ENCODE data around the gene RPS27L. TPM values are rescaled to one million over a fixed set of nuclear protein-coding genes. Genes with fewer than 3 reads are reported as not detected.

The RPS27L gene
- total and polyA plus RNA-seq, 2 donors (not counting 1 experiment from before 2014, with no cell fraction given): 21.6 to 50.9 TPM

DNA sequence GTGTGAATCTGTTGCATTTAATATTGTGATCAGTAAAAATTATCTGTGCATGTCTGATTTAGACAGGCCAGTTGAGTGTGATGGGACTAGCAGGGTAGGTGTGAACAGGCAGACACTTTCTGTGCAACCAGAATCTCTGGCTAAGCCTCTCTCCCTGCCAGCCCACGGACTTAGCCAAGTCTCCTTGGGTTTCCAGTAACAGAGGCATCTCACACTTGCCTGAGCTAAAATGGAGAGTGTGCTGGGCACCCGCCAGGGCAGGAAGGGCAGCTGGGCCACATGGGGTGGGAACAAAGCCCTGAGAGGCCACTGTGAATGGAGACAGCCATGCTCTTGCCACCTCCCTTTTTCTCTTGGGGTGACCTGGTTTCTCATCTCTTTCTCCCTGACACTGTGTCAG is 12.5 kb upstream of the RPS27L start:
- H3K4me1 ChIP-seq (ENCODE audit: control insufficient read depth in 2 of 2, insufficient read depth in 2 of 2, low read length in 2 of 2): no peaks in the 10 kb centered on the region
- no peaks in the 10 kb centered on the region for H3K27me3 Mint-ChIP-seq
- H3K9me3 ChIP-seq (ENCODE audit: control extremely low read depth in 1 of 3, control insufficient read depth in 2 of 3, insufficient read depth in 1 of 3, low read length in 2 of 3): no peaks in the 10 kb centered on the region
- H3K27ac Mint-ChIP-seq: no peak overlapping the region
- DNase-seq (no peak), ATAC-seq (ENCODE audit: low read depth) (no peak)
- H3K4me3 Mint-ChIP-seq: no peak overlapping the region
- CTCF ChIA-PET: no interaction called here
- H3K79me2 ChIP-seq (ENCODE audit: control insufficient read depth, insufficient read depth, low read length): no peaks in the 10 kb centered on the region
- no peaks in the 10 kb centered on the region for H3K4me1 Mint-ChIP-seq
- no peak for TF ChIP-seq EZH2 (IDR thresholded peaks at IDR 0.05; ENCODE audit: borderline replicate concordance, insufficient read depth, low read depth, low read length, poor library complexity, severe bottlenecking)
- TF ChIP-seq, protein P1, sequence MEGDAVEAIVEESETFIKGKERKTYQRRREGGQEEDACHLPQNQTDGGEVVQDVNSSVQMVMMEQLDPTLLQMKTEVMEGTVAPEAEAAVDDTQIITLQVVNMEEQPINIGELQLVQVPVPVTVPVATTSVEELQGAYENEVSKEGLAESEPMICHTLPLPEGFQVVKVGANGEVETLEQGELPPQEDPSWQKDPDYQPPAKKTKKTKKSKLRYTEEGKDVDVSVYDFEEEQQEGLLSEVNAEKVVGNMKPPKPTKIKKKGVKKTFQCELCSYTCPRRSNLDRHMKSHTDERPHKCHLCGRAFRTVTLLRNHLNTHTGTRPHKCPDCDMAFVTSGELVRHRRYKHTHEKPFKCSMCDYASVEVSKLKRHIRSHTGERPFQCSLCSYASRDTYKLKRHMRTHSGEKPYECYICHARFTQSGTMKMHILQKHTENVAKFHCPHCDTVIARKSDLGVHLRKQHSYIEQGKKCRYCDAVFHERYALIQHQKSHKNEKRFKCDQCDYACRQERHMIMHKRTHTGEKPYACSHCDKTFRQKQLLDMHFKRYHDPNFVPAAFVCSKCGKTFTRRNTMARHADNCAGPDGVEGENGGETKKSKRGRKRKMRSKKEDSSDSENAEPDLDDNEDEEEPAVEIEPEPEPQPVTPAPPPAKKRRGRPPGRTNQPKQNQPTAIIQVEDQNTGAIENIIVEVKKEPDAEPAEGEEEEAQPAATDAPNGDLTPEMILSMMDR (IDR thresholded peaks at IDR 0.05): no peak
- POLR2A ChIA-PET: no interaction called here
- 100% methylated on average over 1 of the region's 2 CpGs for WGBS (ENCODE audit: insufficient coverage)
- no peaks in the 10 kb centered on the region for H3K27me3 ChIP-seq (replicated peaks in 1 of 4; ENCODE audit: control extremely low read depth in 1 of 4, control insufficient read depth in 3 of 4, insufficient read depth in 4 of 4, low read length in 3 of 4)
- H3K9me3 Mint-ChIP-seq (ENCODE audit: insufficient read depth): no peaks in the 10 kb centered on the region
- H3K9ac ChIP-seq (ENCODE audit: low read length): no peak overlapping the region
- no peak overlapping the region for H2AFZ ChIP-seq (ENCODE audit: insufficient read depth, low read depth, low read length, poor library complexity, severe bottlenecking)
- H3K4me2 ChIP-seq (replicated peaks; ENCODE audit: low read depth, low read length, poor library complexity, severe bottlenecking): no peak overlapping the region
- H4K20me1 ChIP-seq (ENCODE audit: control insufficient read depth, insufficient read depth, low read length, poor library complexity, severe bottlenecking): no peaks in the 10 kb centered on the region
- H3K4me3 ChIP-seq (ENCODE audit: control extremely low read depth in 1 of 5, extremely low read depth in 1 of 5, insufficient read depth in 1 of 5, low read depth in 2 of 5, low read length in 4 of 5): no peak overlapping the region
- intact Hi-C loops (cut with micrococcal nuclease): no loop called here
- no peaks in the 10 kb centered on the region for H3K36me3 ChIP-seq (replicated peaks in 1 of 2; ENCODE audit: control extremely low read depth in 1 of 2, control insufficient read depth in 1 of 2, extremely low read depth in 1 of 2, insufficient read depth in 2 of 2, low read length in 1 of 2)
- H3K27ac ChIP-seq (ENCODE audit: low read length in 2 of 2): no peak overlapping the region

DNA sequence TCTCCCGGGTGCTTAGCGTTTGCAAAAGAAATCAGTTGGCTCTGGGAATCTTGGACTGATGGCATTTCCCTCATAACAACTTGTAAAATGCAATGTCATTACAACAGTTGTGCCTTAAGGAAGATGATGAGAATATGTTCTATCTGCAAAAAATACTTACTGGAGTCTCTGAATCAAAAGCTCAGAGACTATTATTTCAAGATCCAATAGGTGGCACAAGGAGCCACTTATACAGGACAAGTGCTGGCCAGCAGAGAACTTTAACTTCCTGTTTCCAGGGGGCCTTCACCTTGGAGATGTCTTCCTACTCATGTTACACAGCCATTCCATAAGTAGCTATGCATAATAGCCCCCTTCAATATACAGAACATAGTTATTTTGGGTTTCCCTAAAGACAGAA is 8.9 kb upstream of the RPS27L start:
- POLR2A ChIA-PET: interaction anchor here (0.6 kb wide), 1 partner anchor 363 kb away, joined by 4 read pairs; no protein-coding TSS in a partner anchor

More for the DNA sequence above, 8.9 kb upstream of the RPS27L start:
- no peaks in the 10 kb centered on the region for H3K27me3 Mint-ChIP-seq
- no peak overlapping the region for H3K9ac ChIP-seq (ENCODE audit: low read length)
- H3K9me3 Mint-ChIP-seq (ENCODE audit: insufficient read depth): no peaks in the 10 kb centered on the region
- H3K9me3 ChIP-seq (ENCODE audit: control extremely low read depth in 1 of 3, control insufficient read depth in 2 of 3, insufficient read depth in 1 of 3, low read length in 2 of 3): no peaks in the 10 kb centered on the region
- no peak for ATAC-seq (ENCODE audit: low read depth)
- H4K20me1 ChIP-seq (ENCODE audit: control insufficient read depth, insufficient read depth, low read length, poor library complexity, severe bottlenecking): no peaks in the 10 kb centered on the region
- 93% methylated on average over 2 of the region's 2 CpGs for WGBS (ENCODE audit: insufficient coverage)
- peak; percentile 25 for DNase-seq
- peaks cover 3 to 14% of the 10 kb centered on the region in 2 donors for H3K4me1 ChIP-seq (ENCODE audit: control insufficient read depth in 2 of 2, insufficient read depth in 2 of 2, low read length in 2 of 2)
- intact Hi-C loops (cut with micrococcal nuclease): loop anchor here (2.0 kb wide), 1 partner anchor 237 kb away; no protein-coding TSS in a partner anchor
- TF ChIP-seq EZH2 (IDR thresholded peaks at IDR 0.05; ENCODE audit: borderline replicate concordance, insufficient read depth, low read depth, low read length, poor library complexity, severe bottlenecking): no peak
- TF ChIP-seq, protein P1 (IDR thresholded peaks at IDR 0.05): no peak
- CTCF ChIA-PET: interaction anchor here (0.6 to 1.6 kb wide), 13 partner anchors 18 to 238 kb away, joined by 3 to 8 read pairs (median 4); no protein-coding TSS in a partner anchor
- H3K4me1 Mint-ChIP-seq: peaks cover 10% of the 10 kb centered on the region
- H3K27ac ChIP-seq (ENCODE audit: low read length in 2 of 2): no peak overlapping the region
- peak overlapping the region; percentile 7 for H2AFZ ChIP-seq (ENCODE audit: insufficient read depth, low read depth, low read length, poor library complexity, severe bottlenecking)
- H3K27ac Mint-ChIP-seq: no peak overlapping the region
- no peaks in the 10 kb centered on the region for H3K27me3 ChIP-seq (replicated peaks in 1 of 4; ENCODE audit: control extremely low read depth in 1 of 4, control insufficient read depth in 3 of 4, insufficient read depth in 4 of 4, low read length in 3 of 4)
- no peaks in the 10 kb centered on the region for H3K79me2 ChIP-seq (ENCODE audit: control insufficient read depth, insufficient read depth, low read length)
- H3K4me3 Mint-ChIP-seq: no peak overlapping the region
- no peaks in the 10 kb centered on the region for H3K36me3 ChIP-seq (replicated peaks in 1 of 2; ENCODE audit: control extremely low read depth in 1 of 2, control insufficient read depth in 1 of 2, extremely low read depth in 1 of 2, insufficient read depth in 2 of 2, low read length in 1 of 2)
- H3K4me3 ChIP-seq (ENCODE audit: control extremely low read depth in 1 of 5, extremely low read depth in 1 of 5, insufficient read depth in 1 of 5, low read depth in 2 of 5, low read length in 4 of 5): no peak overlapping the region
- no peak overlapping the region for H3K4me2 ChIP-seq (replicated peaks; ENCODE audit: low read depth, low read length, poor library complexity, severe bottlenecking)
